Brain pericyte (primary cell): Measurements from ENCODE around the gene ANKRD7.
A peak's percentile ranks its signal among the peaks of the same experiment; 100 is the strongest.

ENCODE experiments used
- DNase-seq: peaks from one replicate; pipeline ENCODE4 v3.0.0-alpha.2; 2012; ENCODE audit warnings: low read depth, low spot score

ANKRD7 gene, protein sequence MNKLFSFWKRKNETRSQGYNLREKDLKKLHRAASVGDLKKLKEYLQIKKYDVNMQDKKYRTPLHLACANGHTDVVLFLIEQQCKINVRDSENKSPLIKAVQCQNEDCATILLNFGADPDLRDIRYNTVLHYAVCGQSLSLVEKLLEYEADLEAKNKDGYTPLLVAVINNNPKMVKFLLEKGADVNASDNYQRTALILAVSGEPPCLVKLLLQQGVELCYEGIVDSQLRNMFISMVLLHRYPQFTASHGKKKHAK

DNA sequence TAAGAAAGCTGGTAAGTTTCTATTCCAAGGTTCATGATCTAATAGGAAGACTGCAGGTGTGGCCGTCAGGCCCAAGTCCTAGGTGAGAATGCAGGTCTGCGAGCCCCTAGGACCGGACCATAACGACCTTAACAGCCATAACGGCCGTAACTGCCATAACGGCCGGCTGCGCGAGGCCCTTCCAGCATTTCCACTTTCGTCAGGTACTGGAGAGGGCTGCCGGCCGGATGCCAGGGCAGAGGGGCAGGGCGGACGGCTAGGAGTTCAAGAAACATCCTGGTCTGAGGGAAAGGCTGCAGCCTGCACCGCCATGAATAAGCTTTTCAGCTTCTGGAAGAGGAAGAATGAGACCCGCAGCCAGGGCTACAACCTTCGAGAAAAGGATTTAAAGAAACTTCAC, at the start of gene ANKRD7:
TSS of gene ANKRD7 (plus strand) at position 184 of the 400 bp plus-strand sequence. CDS start at position 311, 127 bp downstream.
- DNase-seq, result no peak

GRCh38 chr7:118175740-118176139, 48.8 kb upstream of the ANKRD7 start:
- DNase-seq, result no peak

- no peak for DNase-seq
Measured at GRCh38 chr7:118179191-118179590, 45.3 kb upstream of the ANKRD7 start.

DNA sequence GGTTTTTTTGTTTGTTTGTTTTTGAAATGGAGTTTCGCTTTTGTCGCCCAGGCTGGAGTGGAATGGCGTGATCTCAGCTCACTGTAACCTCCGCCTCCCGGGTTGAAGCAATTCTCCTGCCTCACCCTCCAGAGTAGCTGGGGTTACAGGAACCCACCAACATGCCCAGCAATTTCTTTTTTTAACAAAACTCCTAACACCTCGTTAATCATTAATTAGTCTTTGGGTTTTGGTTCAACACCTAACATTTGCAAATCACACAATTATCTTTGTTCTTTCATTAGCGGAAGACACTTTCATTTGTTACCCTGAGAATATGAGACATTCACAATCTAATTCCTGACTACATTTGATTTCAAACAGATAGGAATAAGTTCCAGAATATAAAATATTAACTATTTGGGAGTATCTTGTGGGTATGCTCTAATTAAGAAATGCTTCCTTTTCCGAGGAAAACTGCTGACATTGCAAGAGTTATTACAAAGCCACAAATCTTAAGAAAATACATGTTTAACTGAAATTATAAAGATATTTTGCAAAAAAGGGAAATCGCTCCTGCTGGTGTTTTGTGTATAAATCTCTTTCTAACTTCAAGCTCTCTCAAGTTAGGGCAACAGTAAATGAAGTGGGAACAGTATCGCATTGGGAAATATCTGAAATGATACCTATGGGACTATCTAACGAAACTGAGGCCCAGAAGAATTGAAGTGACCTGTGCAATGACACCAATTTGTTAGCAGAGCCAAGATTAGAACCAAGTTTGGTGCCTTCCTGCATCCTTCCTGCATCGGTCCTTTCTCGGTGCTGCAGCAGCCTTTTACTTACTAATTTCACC, 41.7 kb upstream of the ANKRD7 start:
- peak; percentile 2 for DNase-seq

DNA sequence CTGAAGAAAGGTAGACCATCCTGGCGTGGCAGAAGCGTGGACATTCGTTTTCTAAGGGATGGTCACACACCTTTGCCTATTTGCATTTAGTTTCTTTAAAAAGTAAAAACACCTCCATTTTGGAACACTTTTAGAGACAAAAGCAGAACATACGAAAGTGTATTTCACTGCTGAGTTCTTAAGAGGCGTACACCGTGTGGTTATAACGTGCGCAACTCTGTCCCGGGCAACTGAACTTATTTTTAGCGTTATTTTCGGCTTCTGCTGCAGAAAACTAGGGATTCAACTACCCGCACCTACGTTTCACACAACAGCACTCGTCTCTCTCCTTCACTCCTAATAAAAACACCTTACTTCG, 41.1 kb upstream of the ANKRD7 start:
- no peak for DNase-seq

- DNase-seq, result peak; percentile 97
Measured at GRCh38 chr7:118183786-118184564, 40.5 kb upstream of the ANKRD7 start, which contains the start of gene LSM8. Gene LSM8 (plus strand): TSS chr7:118184164. CDS start chr7:118184224, 60 bp downstream.

- peak; percentile 6 for DNase-seq
Measured at GRCh38 chr7:118184565-118184940, 40.0 kb upstream of the ANKRD7 start.

DNA sequence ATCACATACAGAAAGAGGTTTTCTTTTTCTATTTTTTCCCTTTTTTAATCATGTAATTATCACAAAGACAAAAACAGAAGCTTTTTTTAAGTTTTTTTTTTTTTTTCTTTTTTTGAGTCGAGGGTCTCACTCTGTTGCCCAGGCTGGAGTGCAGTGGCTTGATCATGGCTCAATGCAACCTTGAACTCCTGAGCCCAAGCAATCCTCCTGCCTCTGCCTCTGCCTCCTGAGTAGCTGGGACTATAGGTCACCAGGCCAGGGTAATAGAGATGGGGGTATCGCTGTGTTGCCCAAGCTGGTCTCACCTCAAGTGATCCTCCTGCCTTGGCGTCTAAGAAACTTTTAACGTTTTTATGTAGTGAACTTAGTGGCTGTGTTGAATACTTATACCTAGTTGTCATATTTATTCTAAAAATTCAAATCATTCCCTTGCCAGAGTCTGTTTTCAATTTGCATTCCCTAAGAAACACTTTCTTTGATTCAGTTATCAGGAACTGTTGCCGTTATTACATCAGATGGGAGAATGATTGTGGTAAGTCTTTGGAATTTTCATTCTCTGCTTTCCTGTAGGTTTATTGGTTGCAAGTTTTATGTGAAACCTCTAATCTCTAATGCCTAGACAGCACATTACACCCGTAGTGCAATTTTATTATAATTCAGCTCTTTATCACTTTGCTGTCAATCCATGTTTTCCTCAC, 39.2 kb upstream of the ANKRD7 start:
- no peak for DNase-seq

GRCh38 chr7:118186501-118186900, 38.0 kb upstream of the ANKRD7 start:
- DNase-seq, result no peak

DNA sequence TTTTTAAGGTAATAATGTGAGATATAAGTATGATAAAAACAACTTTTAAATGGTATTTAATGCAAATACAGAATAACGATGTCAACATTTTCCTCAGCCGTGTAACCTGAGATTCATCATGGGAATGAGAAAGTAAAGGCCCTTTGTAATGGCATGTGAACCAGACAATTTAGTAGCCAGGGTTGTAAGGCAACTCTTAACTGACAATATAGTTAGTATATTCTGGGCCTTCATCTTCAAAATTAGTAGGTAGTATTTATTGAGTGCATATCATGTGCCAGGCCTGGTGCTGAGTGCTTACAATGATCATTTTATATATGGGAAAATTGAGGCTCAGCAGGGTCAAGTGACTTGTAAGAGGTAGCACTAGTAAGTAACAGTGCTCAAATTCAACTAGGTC, 29.9 kb upstream of the ANKRD7 start:
- DNase-seq, result no peak

GRCh38 chr7:118195837-118196474, 28.5 kb upstream of the ANKRD7 start:
- peak; percentile 2 for DNase-seq

- no peak for DNase-seq
Measured at GRCh38 chr7:118202061-118202460, 22.4 kb upstream of the ANKRD7 start.

GRCh38 chr7:118214051-118214832, 10.3 kb upstream of the ANKRD7 start:
- DNase-seq, result peak; percentile 52

- DNase-seq, result no peak
Measured at GRCh38 chr7:118214833-118215182, 9.7 kb upstream of the ANKRD7 start.

DNA sequence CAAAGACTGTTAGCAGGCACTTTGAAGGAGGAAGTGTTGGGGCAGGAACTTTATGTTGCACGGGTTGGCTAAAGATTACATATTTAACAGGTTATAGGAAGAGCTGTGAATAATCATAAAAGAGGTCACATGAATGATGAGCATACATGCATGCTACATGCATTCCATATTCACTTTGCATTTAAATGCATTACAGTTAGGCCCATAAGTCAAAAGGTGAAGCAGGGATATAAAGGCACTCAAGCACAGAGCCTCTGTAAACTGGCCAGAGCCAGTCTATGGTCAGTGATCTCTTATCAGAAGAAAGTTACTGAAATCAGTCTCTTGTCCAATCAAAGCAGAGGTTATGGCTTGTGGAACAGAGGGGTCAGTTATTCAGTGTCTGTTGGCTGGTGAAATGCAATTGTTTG, 7.3 kb upstream of the ANKRD7 start:
- no peak for DNase-seq

- no peak for DNase-seq
Measured at GRCh38 chr7:118218413-118219156, 5.9 kb upstream of the ANKRD7 start.

DNA sequence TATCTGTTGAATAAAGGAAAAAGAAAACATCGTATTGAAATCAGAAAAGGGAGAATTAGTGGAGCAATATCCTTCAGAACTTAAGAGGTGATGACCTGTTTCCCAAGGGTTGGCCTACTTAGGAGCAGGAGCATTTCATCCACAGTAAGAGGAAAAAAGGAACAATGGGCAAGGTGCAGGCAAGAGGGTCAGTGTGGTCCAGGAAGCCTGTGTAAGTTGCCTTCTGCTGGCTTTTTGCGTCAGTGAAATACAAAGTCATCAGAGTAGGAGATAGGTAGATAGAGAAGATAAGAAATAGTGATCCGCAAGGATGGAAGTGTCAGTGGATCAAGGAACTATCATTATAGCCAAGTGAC, 5.4 kb upstream of the ANKRD7 start:
- no peak for DNase-seq

- DNase-seq, result no peak
Measured at GRCh38 chr7:118220583-118220982, 3.9 kb upstream of the ANKRD7 start.

- DNase-seq, result no peak
Measured at GRCh38 chr7:118222591-118222990, 1.9 kb upstream of the ANKRD7 start.

DNA sequence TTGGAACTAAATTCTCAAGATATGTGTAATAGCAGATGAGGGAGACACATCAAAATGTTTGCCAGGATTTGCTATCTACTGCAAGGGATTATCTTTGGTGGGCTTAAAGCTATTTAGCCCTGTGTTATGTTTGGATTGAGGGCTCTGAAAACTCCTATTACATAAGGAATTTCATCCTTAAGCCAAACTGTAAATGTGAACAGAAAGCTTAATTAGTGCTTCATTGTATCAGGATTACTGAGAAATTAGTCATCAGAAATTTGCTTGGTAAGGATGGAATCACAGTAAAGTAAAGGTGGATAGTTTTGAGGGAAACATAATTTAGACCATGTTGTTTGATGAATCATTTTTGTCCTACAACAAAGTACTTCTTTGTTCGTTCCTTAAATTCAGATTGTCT, 8.3 kb downstream of the ANKRD7 start:
- DNase-seq, result no peak
